ENCODE results near the gene CIAPIN1. TPM values are rescaled to one million over a fixed set of nuclear protein-coding genes. Genes with fewer than 3 reads are reported as not detected.

Gene CIAPIN1
- total and polyA plus RNA-seq, 2 of the 4 experiments (the other 2 are of a cell fraction): 41.6 to 47.7 TPM

- intact Hi-C loops (cut with micrococcal nuclease): no loop called here
These were observed 30.5 kb upstream of the CIAPIN1 start for GRCh38 chr16:57477531-57478202.

More at GRCh38 chr16:57477531-57478202, 30.5 kb upstream of the CIAPIN1 start:
- dilution Hi-C loops (cut with HindIII; ENCODE audit: low sequenced_read_pairs, unreplicated experiment) (no loop called here), in situ Hi-C loops (cut with MboI; ENCODE audit: low sequenced_read_pairs) (no loop called here)
- Histone ChIP-seq H3K36me3 (ENCODE audit: control insufficient read depth, insufficient read depth, low read length) (peaks cover 12% of the 10 kb centered on the region; the same call in 1 of the 2 replicates), H3K9me1 (ENCODE audit: insufficient read depth, low read length) (no peaks in the 10 kb centered on the region), H2BK20ac (ENCODE audit: low read depth, low read length) (no peak overlapping the region), H3K79me1 (ENCODE audit: low read depth in 1 of 2, low read length in 2 of 2) (peaks cover 9 to 22% of the 10 kb centered on the region in 2 experiments), H3K18ac (ENCODE audit: low read depth, low read length) (no peak overlapping the region), H3K9ac (ENCODE audit: low read depth, low read length) (no peak overlapping the region), H2AFZ (replicated peaks; ENCODE audit: low read length, poor library complexity) (peak overlapping the region; percentile 60), H2AK9ac (replicated peaks; ENCODE audit: low read depth, low read length, poor library complexity) (no peak overlapping the region), H3K27me3 (ENCODE audit: control insufficient read depth, insufficient read depth, low read length) (no peaks in the 10 kb centered on the region), H3K4ac (ENCODE audit: low read depth, low read length) (no peak overlapping the region), H3K9me3 (ENCODE audit: control insufficient read depth, insufficient read depth, low read length) (no peaks in the 10 kb centered on the region), H4K91ac (ENCODE audit: insufficient read depth, low read depth, low read length) (no peak overlapping the region), H2BK5ac (ENCODE audit: low read depth, low read length, poor library complexity, severe bottlenecking) (no peak overlapping the region), H4K8ac (ENCODE audit: low read depth in 2 of 2, low read length in 2 of 2) (no peak overlapping the region), H2BK15ac (ENCODE audit: low read depth, low read length) (no peak overlapping the region), H3K23ac (ENCODE audit: low read depth, low read length) (no peak overlapping the region), H4K20me1 (ENCODE audit: insufficient read depth, low read length) (0 out of 2 replicates have a peak, but pooled peaks cover 1% of the 10 kb centered on the region), H3K56ac (ENCODE audit: extremely low read depth, insufficient read depth, low read length) (no peak overlapping the region), H3K27ac (ENCODE audit: insufficient read depth, low read length) (no peak overlapping the region), H3K14ac (replicated peaks; ENCODE audit: low read depth, low read length) (no peak overlapping the region), H4K5ac (ENCODE audit: low read depth, low read length) (no peak overlapping the region), H2AK5ac (ENCODE audit: low read depth, low read length) (no peak overlapping the region), H3K4me2 (ENCODE audit: low read depth, low read length) (no peak overlapping the region), H2BK120ac (ENCODE audit: low read depth, low read length) (no peak overlapping the region), H3K4me1 (ENCODE audit: control insufficient read depth, insufficient read depth, low read length) (peaks cover 12% of the 10 kb centered on the region), H3K4me3 (ENCODE audit: insufficient read depth, low read depth, low read length) (no peak overlapping the region)
- ChIA-PET CTCF (no interaction called here), POLR2A (ENCODE audit: unreplicated experiment) (no interaction called here)
- no peak for ATAC-seq (ENCODE audit: low read depth)
- 50% methylated on average over 2 of the region's 9 CpGs; no CpG with 5 or more reads in 1 of the 2 experiments for WGBS, 2 experiments (ENCODE audit: extremely low coverage in 2 of 2, insufficient read length in 1 of 2)
- DNase-seq: no peak
- no TSS peak for BruUV-seq (replicated peaks)
- TF ChIP-seq FOS (IDR thresholded peaks at IDR 0.05; ENCODE audit: low read depth, low read length) (no peak), SMC3 (IDR thresholded peaks at IDR 0.05; ENCODE audit: low read depth, low read length) (no peak), CEBPB (IDR thresholded peaks at IDR 0.05; ENCODE audit: low read depth, low read length) (no peak), RCOR1 (IDR thresholded peaks at IDR 0.05; ENCODE audit: insufficient replicate concordance, low read length) (no peak)
